HT-29 (cell line): ENCODE results near the gene MOCOS. TPM values are rescaled to one million over a fixed set of nuclear protein-coding genes. Genes with fewer than 3 reads are reported as not detected.
A peak's percentile ranks its signal among the peaks of the same experiment; 100 is the strongest.

Experiments
- DNase-seq: peaks from one replicate; pipeline ENCODE4 v3.0.0-alpha.2; 2015; ENCODE audit warnings: low spot score
- total RNA-seq: library from RNA; depleted of rRNA; stranded (reverse); fragments of >200 nt; shearing (Covaris generic); gene quantifications from 2 replicates; pipeline ENCODE4 v1.2.3, GENCODE V29; 2014

MOCOS gene
- total RNA-seq, 1 experiment from 2014 or later: 5.9 TPM

GRCh38 chr18:36271153-36271552 lies 83.9 kb downstream of the MOCOS start:
- DNase-seq: no peak

- DNase-seq: no peak
Measured at GRCh38 chr18:36273347-36273746, 86.0 kb downstream of the MOCOS start.

- DNase-seq: no peak
Measured at GRCh38 chr18:36274083-36274715, 86.9 kb downstream of the MOCOS start.

- no peak for DNase-seq
Measured at GRCh38 chr18:36275561-36275960, 88.3 kb downstream of the MOCOS start.

- no peak for DNase-seq
Measured at GRCh38 chr18:36279001-36279400, 91.7 kb downstream of the MOCOS start.

- no peak for DNase-seq
Measured at GRCh38 chr18:36281936-36282335, 94.6 kb downstream of the MOCOS start.

GRCh38 chr18:36283448-36283847 lies 96.2 kb downstream of the MOCOS start:
- no peak for DNase-seq

- DNase-seq: no peak
Measured at GRCh38 chr18:36284268-36284667, 97.0 kb downstream of the MOCOS start.

GRCh38 chr18:36284671-36285295 lies 97.5 kb downstream of the MOCOS start:
- DNase-seq: peak; percentile 63

- DNase-seq: no peak
Measured at GRCh38 chr18:36287653-36288052, 100.4 kb downstream of the MOCOS start.

GRCh38 chr18:36288689-36289088 lies 101.4 kb downstream of the MOCOS start:
- no peak for DNase-seq

GRCh38 chr18:36294031-36294430 lies 106.7 kb downstream of the MOCOS start:
- no peak for DNase-seq

- no peak for DNase-seq
Measured at GRCh38 chr18:36295214-36295613, 107.9 kb downstream of the MOCOS start.

- DNase-seq: no peak
Measured at GRCh38 chr18:36295880-36296301, 108.6 kb downstream of the MOCOS start.

GRCh38 chr18:36296650-36297416 lies 109.5 kb downstream of the MOCOS start:
- DNase-seq: no peak

GRCh38 chr18:36297417-36298125 lies 110.3 kb downstream of the MOCOS start, which contains the start of gene FHOD3:
Gene FHOD3, plus strand, starts transcription at chr18:36297713. Its CDS starts 123 bp downstream, at chr18:36297836.
- DNase-seq: no peak

- no peak for DNase-seq
Measured at GRCh38 chr18:36298126-36298741, 110.9 kb downstream of the MOCOS start.

GRCh38 chr18:36299015-36299414 lies 111.7 kb downstream of the MOCOS start:
- no peak for DNase-seq

GRCh38 chr18:36300211-36300610 lies 112.9 kb downstream of the MOCOS start:
- DNase-seq: no peak

- DNase-seq: no peak
Measured at GRCh38 chr18:36301884-36302283, 114.6 kb downstream of the MOCOS start.

GRCh38 chr18:36302676-36303075 lies 115.4 kb downstream of the MOCOS start:
- DNase-seq: no peak
